ENCODE results near the gene AFDN. TPM values are rescaled to one million over a fixed set of nuclear protein-coding genes. Genes with fewer than 3 reads are reported as not detected.

AFDN gene
- total RNA-seq, 1 donor = 29.2 TPM

- no peak for DNase-seq (ENCODE audit: low read depth)
- H3K4me3 ChIP-seq (ENCODE audit: low read depth, low read length) = no peak overlapping the region
- TF ChIP-seq, protein P1, sequence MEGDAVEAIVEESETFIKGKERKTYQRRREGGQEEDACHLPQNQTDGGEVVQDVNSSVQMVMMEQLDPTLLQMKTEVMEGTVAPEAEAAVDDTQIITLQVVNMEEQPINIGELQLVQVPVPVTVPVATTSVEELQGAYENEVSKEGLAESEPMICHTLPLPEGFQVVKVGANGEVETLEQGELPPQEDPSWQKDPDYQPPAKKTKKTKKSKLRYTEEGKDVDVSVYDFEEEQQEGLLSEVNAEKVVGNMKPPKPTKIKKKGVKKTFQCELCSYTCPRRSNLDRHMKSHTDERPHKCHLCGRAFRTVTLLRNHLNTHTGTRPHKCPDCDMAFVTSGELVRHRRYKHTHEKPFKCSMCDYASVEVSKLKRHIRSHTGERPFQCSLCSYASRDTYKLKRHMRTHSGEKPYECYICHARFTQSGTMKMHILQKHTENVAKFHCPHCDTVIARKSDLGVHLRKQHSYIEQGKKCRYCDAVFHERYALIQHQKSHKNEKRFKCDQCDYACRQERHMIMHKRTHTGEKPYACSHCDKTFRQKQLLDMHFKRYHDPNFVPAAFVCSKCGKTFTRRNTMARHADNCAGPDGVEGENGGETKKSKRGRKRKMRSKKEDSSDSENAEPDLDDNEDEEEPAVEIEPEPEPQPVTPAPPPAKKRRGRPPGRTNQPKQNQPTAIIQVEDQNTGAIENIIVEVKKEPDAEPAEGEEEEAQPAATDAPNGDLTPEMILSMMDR (IDR thresholded peaks at IDR 0.05; ENCODE audit: insufficient read depth, low read length) = no peak
Observed at GRCh38 chr6:167856474-167856873, 29.8 kb downstream of the AFDN start.

DNA sequence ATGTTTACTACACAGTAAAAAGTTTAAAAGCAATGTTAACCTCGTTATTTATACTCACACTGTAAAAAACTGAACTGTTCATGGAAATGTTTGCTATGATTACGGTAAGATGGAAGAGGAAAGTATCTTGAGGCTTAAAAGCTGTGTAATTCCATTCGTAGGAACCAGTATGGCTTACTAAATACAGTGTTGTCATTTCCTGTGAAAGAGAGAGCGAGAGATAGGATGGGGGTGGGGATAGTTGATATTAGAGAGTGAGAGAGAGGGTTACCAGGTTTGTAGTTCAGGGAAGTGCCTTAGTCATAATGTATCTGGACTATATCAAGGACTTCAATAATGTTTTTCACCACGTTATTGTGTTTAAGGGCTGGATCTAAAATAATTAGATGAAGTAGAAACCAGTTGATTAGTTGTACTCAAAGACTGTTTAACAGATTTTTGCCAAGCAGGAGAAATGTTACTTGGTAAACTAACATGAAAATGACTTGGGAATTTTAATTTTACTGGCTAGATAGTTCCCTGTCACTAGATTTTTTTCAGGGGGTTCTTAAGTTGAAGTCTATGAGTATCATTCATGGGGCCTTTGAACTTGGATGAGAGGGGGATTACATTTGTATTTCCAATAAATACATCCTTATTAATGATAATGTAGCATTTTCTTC, 30.4 kb downstream of the AFDN start:
- TF ChIP-seq, protein P1 (IDR thresholded peaks at IDR 0.05; ENCODE audit: insufficient read depth, low read length) = no peak
- no peak overlapping the region for H3K4me3 ChIP-seq (ENCODE audit: low read depth, low read length)
- DNase-seq (ENCODE audit: low read depth) = peak; percentile 65

GRCh38 chr6:167858086-167858591, 31.4 kb downstream of the AFDN start:
- no peak overlapping the region for H3K4me3 ChIP-seq (ENCODE audit: low read depth, low read length)
- peak; percentile 81 for DNase-seq (ENCODE audit: low read depth)
- TF ChIP-seq, protein P1 (IDR thresholded peaks at IDR 0.05; ENCODE audit: insufficient read depth, low read length) = no peak

GRCh38 chr6:167858842-167859664, 32.3 kb downstream of the AFDN start:
- H3K4me3 ChIP-seq (ENCODE audit: low read depth, low read length) = no peak overlapping the region
- TF ChIP-seq, protein P1 (IDR thresholded peaks at IDR 0.05; ENCODE audit: insufficient read depth, low read length) = no peak
- DNase-seq (ENCODE audit: low read depth) = no peak

DNA sequence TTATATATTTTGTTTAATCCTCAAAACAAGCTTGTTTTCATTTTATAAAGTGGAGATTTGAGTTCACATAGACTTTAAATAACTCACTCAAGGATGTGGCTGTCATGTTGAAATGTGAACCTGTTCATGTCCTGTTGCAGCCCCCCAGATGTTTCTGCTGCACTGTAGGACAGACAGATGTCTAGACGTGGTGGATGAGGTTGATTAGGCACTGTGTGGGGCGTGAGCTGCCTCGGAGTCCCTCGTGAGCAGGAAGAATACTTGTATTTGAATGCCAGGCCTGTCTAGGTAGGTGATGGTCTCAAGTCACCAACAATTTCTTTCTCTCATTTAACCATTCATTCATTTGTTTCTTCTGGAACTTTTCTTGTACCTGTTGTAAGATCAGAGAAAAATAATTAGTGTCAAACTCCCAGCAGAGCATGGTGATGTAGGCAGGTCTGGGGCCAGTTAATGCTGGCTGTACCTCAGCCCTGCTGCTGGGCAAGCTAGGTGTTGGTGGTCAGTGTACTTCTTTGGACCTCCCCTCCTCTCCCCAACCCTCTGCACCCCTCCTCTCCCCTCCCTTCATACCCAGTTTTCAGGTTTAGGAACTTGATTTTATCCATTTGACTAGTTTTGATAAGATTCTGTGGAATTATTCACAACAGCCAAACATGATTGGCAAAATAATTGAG, 34.0 kb downstream of the AFDN start:
- DNase-seq (ENCODE audit: low read depth) = no peak
- H3K4me3 ChIP-seq (ENCODE audit: low read depth, low read length) = no peak overlapping the region
- TF ChIP-seq, protein P1 (IDR thresholded peaks at IDR 0.05; ENCODE audit: insufficient read depth, low read length) = no peak

DNA sequence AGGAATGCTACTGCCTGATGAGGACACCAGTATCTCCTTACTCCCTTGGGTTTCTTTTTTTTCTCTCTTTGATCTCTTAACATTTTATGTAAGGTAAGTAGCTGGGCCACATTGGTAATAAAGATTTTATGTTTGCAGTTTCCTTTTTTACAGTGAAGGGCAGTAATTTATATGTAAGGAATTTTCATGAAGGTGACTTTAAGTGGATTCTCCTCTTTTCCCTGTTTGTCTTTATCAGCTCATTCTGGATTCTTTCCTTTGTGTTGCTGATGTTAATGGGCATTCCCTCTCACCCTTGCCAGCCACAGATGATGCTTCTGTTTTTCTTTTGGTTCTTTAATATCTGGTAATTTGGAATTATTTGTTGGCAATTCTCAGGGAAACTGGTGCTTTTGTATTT, 34.7 kb downstream of the AFDN start:
- H3K4me3 ChIP-seq (ENCODE audit: low read depth, low read length) = no peak overlapping the region
- no peak for DNase-seq (ENCODE audit: low read depth)
- TF ChIP-seq, protein P1 (IDR thresholded peaks at IDR 0.05; ENCODE audit: insufficient read depth, low read length) = no peak
